K562 (cell line): ENCODE measurements around the gene RPS23. TPM values are rescaled to one million over a fixed set of nuclear protein-coding genes. Genes with fewer than 3 reads are reported as not detected.

ENCODE experiments used
- CHCHD3 ChIP-seq: fragments of 250-450 bp; sonication (Bioruptor Pico); IDR thresholded peaks from 2 replicates; pipeline ENCODE4 v2.1.2; 2022; ENCODE audit warnings: mild to moderate bottlenecking
- DNMT1 ChIP-seq: fragments of 450-650 bp; IDR thresholded peaks from 2 replicates; pipeline ENCODE4 v1.6.1; 2016; ENCODE audit warnings: antibody characterized with exemption, mild to moderate bottlenecking
- GTF2A2 ChIP-seq: IDR thresholded peaks from 2 replicates; pipeline ENCODE4 v1.6.1; 2016; ENCODE audit warnings: mild to moderate bottlenecking, missing genetic modification characterization, missing compliant biosample characterization
- HDGF ChIP-seq: fragments of 450-650 bp; IDR thresholded peaks from 2 replicates; pipeline ENCODE4 v1.6.1; 2016
- KLF1 ChIP-seq: fragments of 450-650 bp; IDR thresholded peaks from 2 replicates; pipeline ENCODE4 v1.6.1; 2016; ENCODE audit warnings: missing genetic modification characterization, missing compliant biosample characterization
- NFYB ChIP-seq: IDR thresholded peaks from 2 replicates; pipeline ENCODE4 v1.6.1; 2011; ENCODE audit warnings: mild to moderate bottlenecking, moderate library complexity; ENCODE audit not compliant: insufficient read length; ENCODE audit errors: extremely low read depth
- NUFIP1 ChIP-seq: fragments of 450-650 bp; IDR thresholded peaks from 2 replicates; pipeline ENCODE4 v1.6.1; 2018; ENCODE audit not compliant: partially characterized antibody
- RCOR1 ChIP-seq, 2 experiments: IDR thresholded peaks; 2 replicates each; pipeline ENCODE4 v1.6.1; 2012; ENCODE audit warnings: low read depth in 2 of 2, low read length in 2 of 2, borderline replicate concordance in 1 of 2, improper control_type of control experiment in 1 of 2
- SLC30A9 ChIP-seq: fragments of 250-450 bp; sonication (Bioruptor Pico); IDR thresholded peaks from 2 replicates; pipeline ENCODE4 v1.8.0; 2022; ENCODE audit warnings: mild to moderate bottlenecking, moderate library complexity
- SMAD2 ChIP-seq: fragments of 150-350 bp; IDR thresholded peaks from 2 replicates; pipeline ENCODE4 v1.6.1; 2014; ENCODE audit warnings: low read depth, mild to moderate bottlenecking, low read length
- SREBF2 ChIP-seq: sonication (generic); formaldehyde crosslinking; IDR thresholded peaks from 2 replicates; pipeline ENCODE4 v1.4.0; 2020; ENCODE audit warnings: mild to moderate bottlenecking, missing genetic modification reagents
- ZBTB17 ChIP-seq: fragments of 450-650 bp; formaldehyde crosslinking; IDR thresholded peaks from 2 replicates; pipeline ENCODE4 v1.4.0; 2020; ENCODE audit warnings: mild to moderate bottlenecking
- ZC3H11A ChIP-seq: IDR thresholded peaks from 2 replicates; pipeline ENCODE4 v1.6.1; 2012; ENCODE audit warnings: low read depth, low read length, improper control_type of control experiment
- ZNF24 ChIP-seq: fragments of 450-650 bp; IDR thresholded peaks from 2 replicates; pipeline ENCODE4 v1.6.1; 2016
- polyA plus RNA-seq, 8 experiments: library from polyadenylated mRNA; depleted of rRNA in 4 of 8; stranded (reverse) in 5 of 8; unstranded in 3 of 8; fragments of >200 nt; fragmentation: Nextera tagmentation in 2 of 8; fragmentation: Illumina TruSeq in 1 of 8; extraction: Ambion mirVana in 2 of 8; extraction: Trizol in 1 of 8; gene quantifications; 2 replicates each; pipeline versions ENCODE4 v1.2.1 to v1.2.3, GENCODE V29; 2011 to 2014; ENCODE audit warnings: inconsistent platforms in 1 of 8, missing spikeins in 1 of 8
- total RNA-seq, 7 experiments: library from RNA; depleted of rRNA in 6 of 7; stranded (reverse); fragments of >200 nt in 6 of 7; fragmentation: Illumina TruSeq in 2 of 7; extraction: Trizol in 2 of 7; gene quantifications; 2 replicates each; pipeline versions ENCODE4 v1.2.1 to v1.2.3, GENCODE V29; 2011 to 2021; ENCODE audit warnings: low replicate concordance in 1 of 7
- TF ChIP-seq, protein P1 (sequence below): sonication (generic); formaldehyde crosslinking; IDR thresholded peaks from 2 replicates; pipeline ENCODE4 v1.8.0; 2022; ENCODE audit warnings: mild to moderate bottlenecking, missing genetic modification reagents
- TF ChIP-seq, protein P2 (sequence below): fragments of 250-450 bp; sonication (Bioruptor Pico); IDR thresholded peaks from 2 replicates; pipeline ENCODE4 v1.5.0; 2020; ENCODE audit warnings: mild to moderate bottlenecking, borderline replicate concordance
- TF ChIP-seq, protein P3 (sequence below): fragments of 450-650 bp; conservative IDR thresholded peaks from 2 replicates; pipeline ENCODE4 v1.6.1; 2016; ENCODE audit warnings: missing genetic modification characterization, low read depth, mild to moderate bottlenecking, missing compliant biosample characterization, moderate library complexity
- TF ChIP-seq, protein P4 (sequence below): fragments of 250-450 bp; sonication (Bioruptor Pico); IDR thresholded peaks from 2 replicates; pipeline ENCODE4 v1.8.0; 2022; ENCODE audit warnings: inconsistent platforms, mild to moderate bottlenecking, moderate library complexity, borderline replicate concordance
- TF ChIP-seq, protein P5 (sequence below): fragments of 450-650 bp; IDR thresholded peaks from 2 replicates; pipeline ENCODE4 v1.6.1; 2017; ENCODE audit warnings: antibody characterized with exemption
- TF ChIP-seq, protein P6 (sequence below): sonication (generic); formaldehyde crosslinking; IDR thresholded peaks from 2 replicates; pipeline ENCODE4 v1.8.0; 2022; ENCODE audit warnings: mild to moderate bottlenecking, missing genetic modification reagents
- TF ChIP-seq, protein P7 (sequence below): fragments of 250-450 bp; sonication (Bioruptor Pico); IDR thresholded peaks from 2 replicates; pipeline ENCODE4 v1.8.0; 2022; ENCODE audit warnings: moderate library complexity, mild to moderate bottlenecking, inconsistent platforms

RPS23 gene
- total and polyA plus RNA-seq, 9 of the 15 experiments (the other 6 are each of a cell fraction or from before 2014, with no cell fraction given) = 3,252 to 10,689 (median 6,302) TPM

DNA sequence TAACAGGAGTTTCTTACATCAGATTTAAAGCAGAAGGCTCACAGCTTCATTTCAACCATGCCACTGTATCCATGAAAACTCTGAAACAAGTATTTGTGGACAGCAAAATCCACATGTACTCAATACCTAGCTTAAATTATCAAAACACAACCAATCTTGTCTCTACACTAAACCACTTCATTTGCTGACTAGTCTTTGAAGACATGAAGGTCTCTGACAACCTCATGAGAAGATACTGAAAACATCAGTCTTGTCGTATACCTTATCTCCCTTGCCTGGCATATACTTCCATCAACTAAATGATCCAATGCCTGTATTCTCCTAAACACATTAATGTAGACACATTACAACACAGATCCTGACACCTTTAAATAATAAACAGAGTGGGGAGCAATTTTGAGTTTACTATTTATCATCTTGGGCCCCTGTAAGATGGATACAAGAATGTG is 2.9 kb downstream of the RPS23 start (continued):
- TF ChIP-seq SLC30A9 (no peak), HDGF (no peak), CHCHD3 (CRISPR knock-in tag) (no peak; the same call in 1 of the 2 replicates), DNMT1 (no peak), GTF2A2 (tag) (no peak), SREBF2 (CRISPR knock-in tag) (no peak), ZC3H11A (no peak), RCOR1 (IDR thresholded peaks at IDR 0.05; ENCODE audit: borderline replicate concordance in 1 of 2, low read depth in 2 of 2, low read length in 2 of 2) (no peak), ZNF24 (no peak), NFYB (no peak), NUFIP1 (no peak), ZBTB17 (CRISPR knock-in tag) (no peak), SMAD2 (no peak), KLF1 (tag) (no peak)
- TF ChIP-seq, protein P1, sequence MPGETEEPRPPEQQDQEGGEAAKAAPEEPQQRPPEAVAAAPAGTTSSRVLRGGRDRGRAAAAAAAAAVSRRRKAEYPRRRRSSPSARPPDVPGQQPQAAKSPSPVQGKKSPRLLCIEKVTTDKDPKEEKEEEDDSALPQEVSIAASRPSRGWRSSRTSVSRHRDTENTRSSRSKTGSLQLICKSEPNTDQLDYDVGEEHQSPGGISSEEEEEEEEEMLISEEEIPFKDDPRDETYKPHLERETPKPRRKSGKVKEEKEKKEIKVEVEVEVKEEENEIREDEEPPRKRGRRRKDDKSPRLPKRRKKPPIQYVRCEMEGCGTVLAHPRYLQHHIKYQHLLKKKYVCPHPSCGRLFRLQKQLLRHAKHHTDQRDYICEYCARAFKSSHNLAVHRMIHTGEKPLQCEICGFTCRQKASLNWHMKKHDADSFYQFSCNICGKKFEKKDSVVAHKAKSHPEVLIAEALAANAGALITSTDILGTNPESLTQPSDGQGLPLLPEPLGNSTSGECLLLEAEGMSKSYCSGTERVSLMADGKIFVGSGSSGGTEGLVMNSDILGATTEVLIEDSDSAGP = no peak
- TF ChIP-seq, protein P2, sequence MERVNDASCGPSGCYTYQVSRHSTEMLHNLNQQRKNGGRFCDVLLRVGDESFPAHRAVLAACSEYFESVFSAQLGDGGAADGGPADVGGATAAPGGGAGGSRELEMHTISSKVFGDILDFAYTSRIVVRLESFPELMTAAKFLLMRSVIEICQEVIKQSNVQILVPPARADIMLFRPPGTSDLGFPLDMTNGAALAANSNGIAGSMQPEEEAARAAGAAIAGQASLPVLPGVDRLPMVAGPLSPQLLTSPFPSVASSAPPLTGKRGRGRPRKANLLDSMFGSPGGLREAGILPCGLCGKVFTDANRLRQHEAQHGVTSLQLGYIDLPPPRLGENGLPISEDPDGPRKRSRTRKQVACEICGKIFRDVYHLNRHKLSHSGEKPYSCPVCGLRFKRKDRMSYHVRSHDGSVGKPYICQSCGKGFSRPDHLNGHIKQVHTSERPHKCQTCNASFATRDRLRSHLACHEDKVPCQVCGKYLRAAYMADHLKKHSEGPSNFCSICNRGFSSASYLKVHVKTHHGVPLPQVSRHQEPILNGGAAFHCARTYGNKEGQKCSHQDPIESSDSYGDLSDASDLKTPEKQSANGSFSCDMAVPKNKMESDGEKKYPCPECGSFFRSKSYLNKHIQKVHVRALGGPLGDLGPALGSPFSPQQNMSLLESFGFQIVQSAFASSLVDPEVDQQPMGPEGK (CRISPR knock-in tag) = no peak
- TF ChIP-seq, protein P3, sequence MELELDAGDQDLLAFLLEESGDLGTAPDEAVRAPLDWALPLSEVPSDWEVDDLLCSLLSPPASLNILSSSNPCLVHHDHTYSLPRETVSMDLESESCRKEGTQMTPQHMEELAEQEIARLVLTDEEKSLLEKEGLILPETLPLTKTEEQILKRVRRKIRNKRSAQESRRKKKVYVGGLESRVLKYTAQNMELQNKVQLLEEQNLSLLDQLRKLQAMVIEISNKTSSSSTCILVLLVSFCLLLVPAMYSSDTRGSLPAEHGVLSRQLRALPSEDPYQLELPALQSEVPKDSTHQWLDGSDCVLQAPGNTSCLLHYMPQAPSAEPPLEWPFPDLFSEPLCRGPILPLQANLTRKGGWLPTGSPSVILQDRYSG (tag) = no peak
- TF ChIP-seq, protein P4, sequence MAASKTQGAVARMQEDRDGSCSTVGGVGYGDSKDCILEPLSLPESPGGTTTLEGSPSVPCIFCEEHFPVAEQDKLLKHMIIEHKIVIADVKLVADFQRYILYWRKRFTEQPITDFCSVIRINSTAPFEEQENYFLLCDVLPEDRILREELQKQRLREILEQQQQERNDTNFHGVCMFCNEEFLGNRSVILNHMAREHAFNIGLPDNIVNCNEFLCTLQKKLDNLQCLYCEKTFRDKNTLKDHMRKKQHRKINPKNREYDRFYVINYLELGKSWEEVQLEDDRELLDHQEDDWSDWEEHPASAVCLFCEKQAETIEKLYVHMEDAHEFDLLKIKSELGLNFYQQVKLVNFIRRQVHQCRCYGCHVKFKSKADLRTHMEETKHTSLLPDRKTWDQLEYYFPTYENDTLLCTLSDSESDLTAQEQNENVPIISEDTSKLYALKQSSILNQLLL = no peak
- TF ChIP-seq, protein P5, sequence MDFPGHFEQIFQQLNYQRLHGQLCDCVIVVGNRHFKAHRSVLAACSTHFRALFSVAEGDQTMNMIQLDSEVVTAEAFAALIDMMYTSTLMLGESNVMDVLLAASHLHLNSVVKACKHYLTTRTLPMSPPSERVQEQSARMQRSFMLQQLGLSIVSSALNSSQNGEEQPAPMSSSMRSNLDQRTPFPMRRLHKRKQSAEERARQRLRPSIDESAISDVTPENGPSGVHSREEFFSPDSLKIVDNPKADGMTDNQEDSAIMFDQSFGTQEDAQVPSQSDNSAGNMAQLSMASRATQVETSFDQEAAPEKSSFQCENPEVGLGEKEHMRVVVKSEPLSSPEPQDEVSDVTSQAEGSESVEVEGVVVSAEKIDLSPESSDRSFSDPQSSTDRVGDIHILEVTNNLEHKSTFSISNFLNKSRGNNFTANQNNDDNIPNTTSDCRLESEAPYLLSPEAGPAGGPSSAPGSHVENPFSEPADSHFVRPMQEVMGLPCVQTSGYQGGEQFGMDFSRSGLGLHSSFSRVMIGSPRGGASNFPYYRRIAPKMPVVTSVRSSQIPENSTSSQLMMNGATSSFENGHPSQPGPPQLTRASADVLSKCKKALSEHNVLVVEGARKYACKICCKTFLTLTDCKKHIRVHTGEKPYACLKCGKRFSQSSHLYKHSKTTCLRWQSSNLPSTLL = no peak
- TF ChIP-seq, protein P6, sequence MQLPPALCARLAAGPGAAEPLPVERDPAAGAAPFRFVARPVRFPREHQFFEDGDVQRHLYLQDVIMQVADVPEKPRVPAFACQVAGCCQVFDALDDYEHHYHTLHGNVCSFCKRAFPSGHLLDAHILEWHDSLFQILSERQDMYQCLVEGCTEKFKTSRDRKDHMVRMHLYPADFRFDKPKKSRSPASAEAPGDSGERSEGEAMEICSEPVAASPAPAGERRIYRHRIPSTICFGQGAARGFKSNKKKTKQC (CRISPR knock-in tag) = no peak
- TF ChIP-seq, protein P7, sequence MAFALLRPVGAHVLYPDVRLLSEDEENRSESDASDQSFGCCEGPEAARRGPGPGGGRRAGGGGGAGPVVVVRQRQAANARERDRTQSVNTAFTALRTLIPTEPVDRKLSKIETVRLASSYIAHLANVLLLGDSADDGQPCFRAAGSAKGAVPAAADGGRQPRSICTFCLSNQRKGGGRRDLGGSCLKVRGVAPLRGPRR (CRISPR knock-in tag) = no peak
